Measurements from ENCODE around the gene MRPL37. TPM values are rescaled to one million over a fixed set of nuclear protein-coding genes. Genes with fewer than 3 reads are reported as not detected.

Gene MRPL37
- total RNA-seq, 1 donor from 2014 or later: 41.8 TPM

- no peaks in the 10 kb centered on the region for H3K4me1 ChIP-seq
- DNase-seq (no peak), ATAC-seq (no peak)
- no peak overlapping the region for H3K4me3 ChIP-seq
- no peaks in the 10 kb centered on the region for H3K9me3 ChIP-seq
- intact Hi-C loops (cut with DNase I): no loop called here
- no peaks in the 10 kb centered on the region for H3K27me3 ChIP-seq (ENCODE audit: low read depth)
- H3K27ac ChIP-seq: no peak overlapping the region
- H3K36me3 ChIP-seq: peaks cover 5% of the 10 kb centered on the region
- no peak for TF ChIP-seq CTCF (IDR thresholded peaks at IDR 0.05)
Measured at GRCh38 chr1:54173681-54174080, 26.3 kb upstream of the MRPL37 start.

GRCh38 chr1:54174106-54174505, 25.9 kb upstream of the MRPL37 start:
- Histone ChIP-seq H3K9me3 (no peaks in the 10 kb centered on the region), H3K36me3 (peaks cover 9% of the 10 kb centered on the region), H3K4me3 (no peak overlapping the region), H3K27me3 (ENCODE audit: low read depth) (no peaks in the 10 kb centered on the region), H3K27ac (no peak overlapping the region), H3K4me1 (no peaks in the 10 kb centered on the region)
- intact Hi-C loops (cut with DNase I): no loop called here
- no peak for TF ChIP-seq CTCF (IDR thresholded peaks at IDR 0.05)
- DNase-seq (no peak), ATAC-seq (no peak)

GRCh38 chr1:54176621-54177327, 23.2 kb upstream of the MRPL37 start:
- intact Hi-C loops (cut with DNase I): no loop called here
- Histone ChIP-seq H3K36me3 (peaks cover 9% of the 10 kb centered on the region), H3K9me3 (no peaks in the 10 kb centered on the region), H3K27ac (no peak overlapping the region), H3K4me1 (no peaks in the 10 kb centered on the region), H3K4me3 (no peak overlapping the region), H3K27me3 (ENCODE audit: low read depth) (no peaks in the 10 kb centered on the region)
- ATAC-seq (no peak), DNase-seq (no peak)
- TF ChIP-seq CTCF (IDR thresholded peaks at IDR 0.05): no peak

- Histone ChIP-seq H3K4me3 (no peak overlapping the region), H3K36me3 (peaks cover 9% of the 10 kb centered on the region), H3K27ac (no peak overlapping the region), H3K9me3 (no peaks in the 10 kb centered on the region), H3K27me3 (ENCODE audit: low read depth) (no peaks in the 10 kb centered on the region), H3K4me1 (no peaks in the 10 kb centered on the region)
- no peak for ATAC-seq
- no peak for DNase-seq
- intact Hi-C loops (cut with DNase I): no loop called here
- no peak for TF ChIP-seq CTCF (IDR thresholded peaks at IDR 0.05)
Measured at GRCh38 chr1:54177726-54178125, 22.2 kb upstream of the MRPL37 start.

GRCh38 chr1:54178296-54179070, 21.5 kb upstream of the MRPL37 start:
- TF ChIP-seq CTCF (IDR thresholded peaks at IDR 0.05): no peak
- DNase-seq: no peak
- Histone ChIP-seq H3K27ac (no peak overlapping the region), H3K4me1 (no peaks in the 10 kb centered on the region), H3K27me3 (ENCODE audit: low read depth) (no peaks in the 10 kb centered on the region), H3K9me3 (no peaks in the 10 kb centered on the region), H3K36me3 (peaks cover 9% of the 10 kb centered on the region), H3K4me3 (no peak overlapping the region)
- intact Hi-C loops (cut with DNase I): no loop called here
- ATAC-seq: no peak
